CD4-positive, alpha-beta T cell treated with Interleukin-15 for 4 hours (primary cell): ENCODE data around the gene SDC4.

Source experiments
- DNase-seq: peaks from one replicate; pipeline ENCODE4 v3.0.0-alpha.2; 2020; ENCODE audit warnings: low spot score

The SDC4 gene, protein sequence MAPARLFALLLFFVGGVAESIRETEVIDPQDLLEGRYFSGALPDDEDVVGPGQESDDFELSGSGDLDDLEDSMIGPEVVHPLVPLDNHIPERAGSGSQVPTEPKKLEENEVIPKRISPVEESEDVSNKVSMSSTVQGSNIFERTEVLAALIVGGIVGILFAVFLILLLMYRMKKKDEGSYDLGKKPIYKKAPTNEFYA

GRCh38 chr20:45347936-45348778 lies at the start of gene SDC4:
TSS of gene SDC4 (minus strand) at chr20:45348424. CDS start at chr20:45348384, 40 bp downstream.
- peak; percentile 58 for DNase-seq

DNA sequence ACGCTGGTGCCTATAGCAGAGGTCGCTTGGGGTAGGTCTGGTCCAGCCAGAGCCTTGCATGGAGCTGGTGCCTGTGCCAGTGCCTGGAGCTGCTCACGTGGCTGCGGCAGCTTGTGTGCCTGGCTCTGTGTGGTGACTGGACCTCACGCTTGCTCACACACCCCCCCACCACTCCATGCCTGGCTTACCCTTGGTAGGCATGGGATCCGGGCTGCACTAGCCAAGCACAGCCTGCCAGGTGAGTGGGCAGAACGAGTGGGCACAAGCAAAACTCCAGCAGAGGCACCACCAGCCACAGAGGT lies 46.8 kb upstream of the SDC4 start:
- no peak for DNase-seq

- DNase-seq: no peak
Observed at GRCh38 chr20:45394221-45395113, 46.2 kb upstream of the SDC4 start.

DNA sequence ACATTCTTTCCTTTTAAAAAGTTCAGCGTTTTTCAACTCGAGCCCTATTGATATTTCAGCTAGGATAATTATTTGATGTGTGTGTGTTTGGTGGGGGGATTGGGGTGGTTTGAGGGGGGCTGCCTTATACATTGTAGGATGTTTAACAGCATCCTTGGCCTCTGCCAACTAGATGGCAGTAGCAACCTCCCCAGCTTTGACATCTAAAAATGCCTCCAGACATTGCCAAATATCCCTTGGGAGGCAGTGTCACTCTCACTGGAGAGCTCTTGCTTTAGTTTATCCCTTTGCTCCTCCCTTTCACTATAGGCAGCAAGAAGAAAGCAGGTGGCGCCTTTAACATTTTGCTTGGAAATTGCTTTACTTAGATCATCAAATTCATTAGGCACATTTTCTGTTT lies 44.5 kb upstream of the SDC4 start:
- no peak for DNase-seq

GRCh38 chr20:45391559-45391958 lies 43.3 kb upstream of the SDC4 start:
- no peak for DNase-seq

GRCh38 chr20:45390931-45391330 lies 42.7 kb upstream of the SDC4 start:
- no peak for DNase-seq

GRCh38 chr20:45387274-45387673 lies 39.0 kb upstream of the SDC4 start:
- no peak for DNase-seq

- no peak for DNase-seq
Observed at GRCh38 chr20:45378191-45378590, 30.0 kb upstream of the SDC4 start, which contains the start of gene TP53TG5. TSS of gene TP53TG5 (minus strand) at chr20:45378325. CDS start at chr20:45378236, 89 bp downstream.

DNA sequence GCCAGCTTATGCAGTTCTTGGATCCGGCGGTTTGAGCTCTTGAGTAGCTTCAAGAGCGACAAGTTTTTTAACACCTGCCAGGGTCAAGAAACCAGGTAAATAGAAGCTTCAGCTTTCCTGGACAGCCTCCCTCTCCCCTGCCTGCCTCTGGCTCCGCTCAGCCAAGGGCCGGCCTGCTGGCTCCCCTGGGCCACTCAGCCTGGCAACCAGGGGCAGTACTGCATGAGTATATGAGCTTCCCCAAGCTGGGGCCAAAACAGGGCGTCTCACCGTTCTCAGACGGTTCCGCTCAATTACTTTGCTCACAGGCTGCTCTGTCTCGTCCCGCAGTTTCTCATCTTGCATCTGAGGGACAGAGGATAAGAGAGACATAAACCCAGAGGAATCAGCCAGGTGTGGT lies 29.0 kb upstream of the SDC4 start:
- no peak for DNase-seq

DNA sequence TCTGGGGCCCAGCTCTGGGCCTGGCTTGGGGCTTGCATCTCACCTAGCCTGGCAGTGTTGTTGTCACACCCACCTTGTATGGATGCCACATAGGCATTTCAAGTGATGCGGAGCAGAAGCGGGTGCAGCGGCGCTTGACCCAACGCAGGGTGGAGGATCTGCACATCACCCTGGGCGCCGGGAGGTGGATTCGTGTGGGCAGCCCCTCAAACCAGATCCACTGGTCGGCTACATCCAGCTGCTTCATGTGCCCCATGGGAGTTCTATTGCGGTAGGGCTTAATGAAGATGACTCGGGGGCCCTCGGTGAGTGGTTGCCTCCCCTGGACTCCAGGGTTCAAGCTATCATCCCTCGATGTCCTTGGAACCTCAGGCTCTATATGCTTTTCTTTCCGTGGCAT lies 26.7 kb upstream of the SDC4 start:
- no peak for DNase-seq

GRCh38 chr20:45374101-45374467 lies 25.9 kb upstream of the SDC4 start:
- no peak for DNase-seq

DNA sequence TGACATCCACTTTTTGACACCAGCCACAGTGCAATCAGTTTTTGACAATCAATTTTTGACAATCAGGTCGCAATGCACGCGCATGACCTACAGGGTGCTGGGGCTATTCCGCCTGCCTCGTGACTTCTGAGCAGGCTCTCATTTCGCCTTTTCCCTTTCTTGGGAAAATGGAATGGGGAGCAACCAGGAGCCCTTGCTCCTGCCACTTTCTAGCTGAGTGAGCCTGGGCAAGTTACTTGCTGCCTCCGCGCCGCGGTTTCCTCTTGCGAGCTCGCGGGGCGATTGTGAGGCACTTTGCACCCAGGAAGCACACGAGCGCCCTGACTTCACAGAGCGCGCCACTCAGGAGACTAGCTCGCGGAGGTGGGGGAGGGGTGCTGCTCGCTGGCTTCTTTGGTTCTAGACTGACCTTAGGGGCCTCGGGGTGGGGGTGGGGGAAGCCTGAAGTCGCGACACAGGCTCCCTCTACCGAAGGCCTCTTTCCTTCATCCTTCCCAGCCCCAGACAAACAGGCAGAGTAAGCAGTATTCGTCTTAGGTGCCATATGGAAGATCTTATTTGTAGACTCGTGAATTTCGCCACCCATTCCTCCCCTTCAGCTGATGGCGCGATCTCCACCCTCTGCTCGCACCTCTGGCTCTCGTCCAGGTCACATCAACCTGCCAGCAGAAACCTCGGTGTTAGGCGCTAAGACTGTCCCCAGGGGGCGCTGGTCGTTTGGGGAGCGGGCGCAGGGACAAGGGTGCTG lies 25.3 kb upstream of the SDC4 start:
- peak; percentile 91 for DNase-seq

DNA sequence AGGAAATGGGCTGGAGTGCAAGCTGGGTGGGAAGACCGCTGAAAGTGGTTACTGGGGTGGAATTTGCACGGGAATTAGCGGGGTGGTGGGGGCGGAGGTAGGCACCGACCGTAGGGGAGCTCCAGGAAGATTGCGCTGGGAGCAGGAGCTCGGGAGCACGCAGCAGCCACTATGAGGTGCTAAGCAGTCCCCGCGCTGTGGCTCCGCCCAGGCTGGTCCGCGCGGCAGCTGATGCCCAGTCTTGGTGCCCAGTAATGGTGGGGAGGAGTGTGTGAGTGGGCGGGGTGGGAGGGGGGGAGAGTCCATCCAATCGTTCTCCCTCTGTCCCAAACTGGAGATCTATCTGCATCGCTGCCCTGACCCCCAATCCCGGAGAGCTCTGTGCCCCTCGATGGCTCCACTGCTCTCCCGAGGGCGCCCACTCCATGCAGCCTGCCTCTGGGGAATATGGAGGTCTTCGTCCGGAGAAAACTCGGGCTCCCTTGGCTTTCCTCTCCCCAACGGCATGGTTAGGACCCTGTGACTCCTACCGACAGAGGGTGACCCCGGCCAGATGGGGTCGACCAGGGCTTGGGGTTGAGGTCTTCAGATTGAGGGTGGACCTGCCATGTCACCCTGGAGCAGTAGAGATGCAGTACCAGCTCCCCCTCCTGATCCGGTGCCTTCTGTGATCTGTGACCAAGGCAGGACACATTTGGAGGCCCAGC lies 24.6 kb upstream of the SDC4 start:
- DNase-seq: no peak

DNA sequence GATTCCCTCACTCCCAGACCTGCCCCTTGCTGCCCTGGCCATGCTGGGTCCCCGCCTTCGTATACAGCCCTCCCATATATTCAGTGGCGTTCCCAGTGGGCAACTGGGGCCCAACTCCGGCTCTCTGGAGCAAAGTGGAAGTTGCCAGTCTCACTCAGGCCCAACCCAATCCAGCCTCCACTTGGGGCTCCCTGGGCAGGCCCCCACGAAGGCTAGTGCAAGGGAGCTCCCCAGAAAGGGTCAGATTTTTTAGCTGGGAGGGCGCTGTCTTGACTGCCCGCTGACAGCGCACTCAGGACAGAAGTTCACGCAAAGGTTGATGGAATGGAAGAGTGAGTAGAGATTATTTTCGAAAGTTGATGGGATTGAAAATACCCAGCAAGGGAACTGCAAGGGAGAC lies 24.0 kb upstream of the SDC4 start:
- DNase-seq: no peak

DNA sequence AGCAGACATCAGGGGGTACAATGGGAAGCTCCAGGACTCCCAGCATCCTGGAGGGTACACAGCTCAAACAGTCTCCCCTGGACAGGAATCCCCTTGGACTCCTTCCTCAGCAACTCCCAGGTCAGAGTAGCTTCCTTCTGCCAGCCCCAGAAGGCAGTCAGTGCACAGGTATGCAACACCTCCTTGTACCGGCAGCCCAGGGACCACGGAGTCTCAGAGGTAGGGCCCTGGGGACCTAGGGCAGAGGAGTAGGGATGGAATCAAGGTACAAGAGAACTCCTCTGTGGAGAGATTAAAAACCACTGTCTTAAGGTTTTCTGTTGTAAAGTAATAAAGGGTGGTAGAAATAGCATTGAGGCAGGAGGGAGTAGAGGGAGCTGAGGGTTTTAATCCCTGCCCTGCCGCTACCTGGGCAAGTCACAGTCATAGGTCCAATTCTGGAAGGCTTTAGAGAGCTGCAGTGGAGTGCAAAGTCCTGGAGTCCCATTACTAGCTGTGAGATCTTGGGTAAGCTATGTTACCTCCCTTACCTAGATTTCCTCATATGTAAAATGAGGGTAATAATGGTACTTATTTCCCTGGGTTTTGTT lies 22.4 kb upstream of the SDC4 start:
- no peak for DNase-seq

- peak; percentile 43 for DNase-seq
Observed at GRCh38 chr20:45368221-45368980, 20.2 kb upstream of the SDC4 start.

DNA sequence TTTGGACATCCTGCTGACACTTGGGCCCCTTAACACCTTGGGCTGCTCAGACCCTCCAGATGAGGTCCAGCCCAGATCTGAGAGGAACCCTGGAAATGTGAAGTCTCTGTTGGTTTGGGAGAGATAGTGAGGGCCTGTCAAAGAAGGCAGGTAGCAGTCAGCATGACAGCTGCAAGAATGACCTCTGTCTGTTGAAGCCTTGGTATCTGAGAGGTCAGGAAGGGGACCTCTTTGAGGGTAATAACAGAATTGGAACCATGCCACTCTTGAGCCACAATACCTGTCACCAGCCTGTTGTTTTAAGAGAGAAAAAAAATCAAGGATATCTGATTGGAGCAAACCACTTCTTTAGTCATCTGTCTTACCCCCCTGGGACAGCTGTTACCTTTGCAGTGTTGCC lies 18.9 kb upstream of the SDC4 start:
- DNase-seq: no peak

GRCh38 chr20:45366631-45367030 lies 18.4 kb upstream of the SDC4 start:
- no peak for DNase-seq

DNA sequence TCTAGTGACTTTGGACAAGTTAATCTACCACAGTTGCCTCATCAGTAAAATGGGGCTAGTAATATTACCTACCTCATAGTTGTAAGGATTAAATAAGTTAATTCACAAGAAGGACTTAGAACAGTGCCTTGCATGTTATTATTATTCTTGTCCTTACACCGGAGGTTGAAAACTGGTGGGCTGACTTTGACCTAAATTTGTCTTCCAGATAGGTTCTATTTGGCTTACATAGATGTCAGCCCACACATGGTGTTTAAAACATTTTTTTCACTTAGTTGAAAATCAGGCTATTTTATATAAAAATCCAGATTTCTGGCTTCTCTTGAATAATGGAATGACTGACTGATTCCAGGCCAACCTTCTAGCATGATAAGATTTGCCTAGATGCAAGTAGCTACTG lies 18.0 kb upstream of the SDC4 start:
- no peak for DNase-seq

DNA sequence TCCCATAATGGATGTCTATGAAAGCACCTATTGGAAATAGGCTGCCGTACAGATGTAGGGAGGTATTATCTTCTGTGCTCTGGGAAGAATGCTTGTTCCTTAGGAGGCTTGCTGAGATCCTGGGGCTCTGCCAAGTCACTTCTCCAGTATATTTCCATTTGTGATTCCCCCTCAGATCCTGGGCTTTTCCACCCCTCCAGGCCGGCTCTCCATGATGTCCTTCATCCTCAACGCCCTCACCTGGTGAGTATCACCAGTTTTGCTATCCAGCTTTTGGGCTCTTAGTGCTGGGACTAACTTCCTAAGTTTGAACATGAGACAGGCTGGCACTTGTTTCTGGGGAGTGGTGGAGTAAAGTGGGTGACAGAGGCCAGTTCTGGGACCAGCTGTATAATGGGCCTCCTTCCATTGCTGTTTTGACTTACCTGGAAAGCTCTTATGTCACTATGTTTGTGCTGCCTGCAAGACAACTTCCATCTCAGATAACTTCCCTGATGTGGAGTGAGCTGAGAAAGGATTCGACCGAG lies 17.3 kb upstream of the SDC4 start:
- no peak for DNase-seq
